DMS153 (cell line): ENCODE measurements around the gene ESM1.

Experiments used
- DNase-seq: peaks from one replicate; lab custom pipeline; 2025; lab: John Stamatoyannopoulos, UW

Gene ESM1

GRCh38 chr5:54981928-54982327 is 3.5 kb downstream of the ESM1 start:
- no peak for DNase-seq

GRCh38 chr5:54975701-54976100 is 9.7 kb downstream of the ESM1 start:
- no peak for DNase-seq

- no peak for DNase-seq
Observed at GRCh38 chr5:54969856-54970828, 15.3 kb downstream of the ESM1 start.

GRCh38 chr5:54969242-54969641 is 16.2 kb downstream of the ESM1 start:
- no peak for DNase-seq

GRCh38 chr5:54965806-54966205 is 19.6 kb downstream of the ESM1 start:
- no peak for DNase-seq

GRCh38 chr5:54964405-54964804 is 21.0 kb downstream of the ESM1 start:
- no peak for DNase-seq

GRCh38 chr5:54959673-54960418 is 25.5 kb downstream of the ESM1 start:
- DNase-seq, result no peak

GRCh38 chr5:54956922-54957321 is 28.5 kb downstream of the ESM1 start:
- no peak for DNase-seq

- no peak for DNase-seq
Observed at GRCh38 chr5:54947187-54947586, 38.2 kb downstream of the ESM1 start.

- no peak for DNase-seq
Observed at GRCh38 chr5:54946306-54946819, 39.0 kb downstream of the ESM1 start.

GRCh38 chr5:54944364-54944763 is 41.0 kb downstream of the ESM1 start:
- no peak for DNase-seq

- peak; percentile 35 for DNase-seq
Observed at GRCh38 chr5:54942064-54942778, 43.2 kb downstream of the ESM1 start.

- DNase-seq, result peak; percentile 8
Observed at GRCh38 chr5:54936201-54936600, 49.2 kb downstream of the ESM1 start.

- DNase-seq, result no peak
Observed at GRCh38 chr5:54932789-54933188, 52.6 kb downstream of the ESM1 start.

GRCh38 chr5:54930736-54931135 is 54.7 kb downstream of the ESM1 start:
- no peak for DNase-seq
